ENCODE results near the gene IGFBP3. TPM values are rescaled to one million over a fixed set of nuclear protein-coding genes. Genes with fewer than 3 reads are reported as not detected.

IGFBP3 gene
- total and polyA plus RNA-seq, 2 experiments from 2014 or later, result 11.2 to 11.3 TPM

- TF ChIP-seq CTCF (conservative IDR thresholded peaks at IDR 0.05; ENCODE audit: low read depth in 2 of 2), result no peak
Observed at GRCh38 chr7:45970454-45970853, 49.4 kb upstream of the IGFBP3 start (continued).

- Mint-ChIP-seq H3K27ac (no peak overlapping the region), H3K36me3 (ENCODE audit: low read depth) (no peaks in the 10 kb centered on the region), H3K9me3 (peaks cover 3% of the 10 kb centered on the region; the same call in 2 of the 3 replicates), H3K4me3 (no peak overlapping the region), H3K4me1 (no peaks in the 10 kb centered on the region), H3K27me3 (ENCODE audit: insufficient read depth, low read depth, poor library complexity) (peaks cover 2% of the 10 kb centered on the region)
- H3K4me1 ChIP-seq (ENCODE audit: insufficient read depth), result no peaks in the 10 kb centered on the region
- no peak overlapping the region for H3K4me2 ChIP-seq
- no peaks in the 10 kb centered on the region for H3K9me2 ChIP-seq (ENCODE audit: insufficient read depth)
- no peaks in the 10 kb centered on the region for H3K27me3 ChIP-seq (ENCODE audit: insufficient read depth)
- no peaks in the 10 kb centered on the region for H3K36me3 ChIP-seq (ENCODE audit: insufficient read depth)
- H3F3A ChIP-seq (replicated peaks; ENCODE audit: low read depth), result no peaks in the 10 kb centered on the region
- H3K4me3 ChIP-seq, result no peak overlapping the region
- no peaks in the 10 kb centered on the region for H3K79me2 ChIP-seq (replicated peaks; ENCODE audit: insufficient read depth)
- H3K27ac ChIP-seq (ENCODE audit: low read depth), result no peak overlapping the region
- no peak for ATAC-seq
- no peak overlapping the region for H2AFZ ChIP-seq
- no peak for DNase-seq (ENCODE audit: low spot score)
- H4K20me1 ChIP-seq (replicated peaks; ENCODE audit: insufficient read depth), result no peaks in the 10 kb centered on the region
- TF ChIP-seq ETS1 (IDR thresholded peaks at IDR 0.05), result no peak
- no peak for TF ChIP-seq ZNF331 (CRISPR knock-in tag; IDR thresholded peaks at IDR 0.05; ENCODE audit: low read depth)
- no peak for TF ChIP-seq POLR2AphosphoS5 (IDR thresholded peaks at IDR 0.05; ENCODE audit: low read depth)
- no peak for TF ChIP-seq EZH2 (IDR thresholded peaks at IDR 0.05; ENCODE audit: low read depth, unreplicated experiment)
- no peak for TF ChIP-seq JUNB (IDR thresholded peaks at IDR 0.05; ENCODE audit: unreplicated experiment)
- no peak for TF ChIP-seq REST (IDR thresholded peaks at IDR 0.05; ENCODE audit: unreplicated experiment)
- no peak for TF ChIP-seq CREB1 (CRISPR knock-in tag; IDR thresholded peaks at IDR 0.05; ENCODE audit: low read depth)
- no peak for TF ChIP-seq NANOG (IDR thresholded peaks at IDR 0.05; ENCODE audit: borderline replicate concordance)
- no peak for TF ChIP-seq CTCF (conservative IDR thresholded peaks at IDR 0.05; ENCODE audit: low read depth in 2 of 2)
- TF ChIP-seq STAT1 (IDR thresholded peaks at IDR 0.05; ENCODE audit: unreplicated experiment), result no peak
Observed at GRCh38 chr7:45969940-45970339, 48.9 kb upstream of the IGFBP3 start.

Data from GM23338 (cell line).